Sigmoid colon (tissue), 4 donors: Measurements from ENCODE around the gene ZNF133.

ENCODE experiments used
- CTCF ChIP-seq, 4 experiments: fragments of 450-650 bp in 3 of 4; fragments of 200-600 bp in 1 of 4; IDR thresholded peaks; one replicate each; pipeline ENCODE4 v1.5.1; 2016 to 2019; ENCODE audit warnings: antibody characterized with exemption in 4 of 4, mild to moderate bottlenecking in 3 of 4, moderate library complexity in 2 of 4
- EP300 ChIP-seq, 4 donors: sonication (generic); formaldehyde crosslinking; IDR thresholded peaks; one replicate each; pipeline ENCODE4 v1.6.1; 2017; ENCODE audit warnings: antibody characterized with exemption in 4 of 4
- POLR2A ChIP-seq, 2 donors: fragments of 450-650 bp; IDR thresholded peaks; one replicate each; pipeline ENCODE4 v1.6.1; 2016; ENCODE audit warnings: antibody characterized with exemption in 2 of 2, mild to moderate bottlenecking in 2 of 2, moderate library complexity in 2 of 2
- POLR2AphosphoS5 ChIP-seq, 4 donors: sonication (generic); formaldehyde crosslinking; IDR thresholded peaks; one replicate each; pipeline ENCODE4 v1.6.1; 2017; ENCODE audit warnings: antibody characterized with exemption in 4 of 4

GRCh38 chr20:18284805-18285533 lies 3.4 kb upstream of the ZNF133 start:
- no peak for TF ChIP-seq CTCF (IDR thresholded peaks at IDR 0.05)
- no peak for TF ChIP-seq EP300 (IDR thresholded peaks at IDR 0.05)
- no peak for TF ChIP-seq POLR2A (IDR thresholded peaks at IDR 0.05)
- no peak for TF ChIP-seq POLR2AphosphoS5 (IDR thresholded peaks at IDR 0.05)
